ENCODE results near the gene POMT2.

The POMT2 gene

DNA sequence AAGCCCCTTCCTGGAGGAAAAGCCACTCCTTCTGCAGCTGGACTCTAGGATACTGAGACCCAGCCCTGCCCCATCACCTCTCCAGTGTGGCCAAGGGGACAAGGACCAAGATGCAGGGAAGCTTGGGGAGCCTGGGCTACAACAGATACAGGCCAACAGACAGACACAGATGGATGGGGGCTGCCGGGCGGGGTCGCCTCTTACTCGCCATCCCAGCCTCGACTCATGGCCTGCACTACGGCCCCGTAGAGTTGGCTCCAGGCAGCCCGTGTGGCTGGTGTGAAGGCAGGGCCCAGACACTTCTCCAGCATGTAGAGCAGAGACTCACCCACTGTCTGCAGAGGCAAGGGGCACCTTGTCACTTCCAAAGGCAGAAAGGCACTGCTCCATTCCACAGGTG lies 54.3 kb downstream of the POMT2 start:
- peaks cover 0 to 41% of the 10 kb centered on the region in 2 donors for H3K27me3 ChIP-seq
- H3K4me1 ChIP-seq: peaks cover 0 to 6% (median 0%) of the 10 kb centered on the region in 4 donors
- peaks cover 0 to 14% (median 11%) of the 10 kb centered on the region in 3 donors for H3K9me3 ChIP-seq
- TF ChIP-seq, protein P1, sequence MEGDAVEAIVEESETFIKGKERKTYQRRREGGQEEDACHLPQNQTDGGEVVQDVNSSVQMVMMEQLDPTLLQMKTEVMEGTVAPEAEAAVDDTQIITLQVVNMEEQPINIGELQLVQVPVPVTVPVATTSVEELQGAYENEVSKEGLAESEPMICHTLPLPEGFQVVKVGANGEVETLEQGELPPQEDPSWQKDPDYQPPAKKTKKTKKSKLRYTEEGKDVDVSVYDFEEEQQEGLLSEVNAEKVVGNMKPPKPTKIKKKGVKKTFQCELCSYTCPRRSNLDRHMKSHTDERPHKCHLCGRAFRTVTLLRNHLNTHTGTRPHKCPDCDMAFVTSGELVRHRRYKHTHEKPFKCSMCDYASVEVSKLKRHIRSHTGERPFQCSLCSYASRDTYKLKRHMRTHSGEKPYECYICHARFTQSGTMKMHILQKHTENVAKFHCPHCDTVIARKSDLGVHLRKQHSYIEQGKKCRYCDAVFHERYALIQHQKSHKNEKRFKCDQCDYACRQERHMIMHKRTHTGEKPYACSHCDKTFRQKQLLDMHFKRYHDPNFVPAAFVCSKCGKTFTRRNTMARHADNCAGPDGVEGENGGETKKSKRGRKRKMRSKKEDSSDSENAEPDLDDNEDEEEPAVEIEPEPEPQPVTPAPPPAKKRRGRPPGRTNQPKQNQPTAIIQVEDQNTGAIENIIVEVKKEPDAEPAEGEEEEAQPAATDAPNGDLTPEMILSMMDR (IDR thresholded peaks at IDR 0.05): no peak
- intact Hi-C loops (cut with DNase I; ENCODE audit: low total_unique reads): no loop called here
- no peaks in the 10 kb centered on the region for H3K36me3 ChIP-seq
- no peak for DNase-seq
- H3K27ac ChIP-seq: no peak overlapping the region
- H3K4me3 ChIP-seq: no peak overlapping the region

DNA sequence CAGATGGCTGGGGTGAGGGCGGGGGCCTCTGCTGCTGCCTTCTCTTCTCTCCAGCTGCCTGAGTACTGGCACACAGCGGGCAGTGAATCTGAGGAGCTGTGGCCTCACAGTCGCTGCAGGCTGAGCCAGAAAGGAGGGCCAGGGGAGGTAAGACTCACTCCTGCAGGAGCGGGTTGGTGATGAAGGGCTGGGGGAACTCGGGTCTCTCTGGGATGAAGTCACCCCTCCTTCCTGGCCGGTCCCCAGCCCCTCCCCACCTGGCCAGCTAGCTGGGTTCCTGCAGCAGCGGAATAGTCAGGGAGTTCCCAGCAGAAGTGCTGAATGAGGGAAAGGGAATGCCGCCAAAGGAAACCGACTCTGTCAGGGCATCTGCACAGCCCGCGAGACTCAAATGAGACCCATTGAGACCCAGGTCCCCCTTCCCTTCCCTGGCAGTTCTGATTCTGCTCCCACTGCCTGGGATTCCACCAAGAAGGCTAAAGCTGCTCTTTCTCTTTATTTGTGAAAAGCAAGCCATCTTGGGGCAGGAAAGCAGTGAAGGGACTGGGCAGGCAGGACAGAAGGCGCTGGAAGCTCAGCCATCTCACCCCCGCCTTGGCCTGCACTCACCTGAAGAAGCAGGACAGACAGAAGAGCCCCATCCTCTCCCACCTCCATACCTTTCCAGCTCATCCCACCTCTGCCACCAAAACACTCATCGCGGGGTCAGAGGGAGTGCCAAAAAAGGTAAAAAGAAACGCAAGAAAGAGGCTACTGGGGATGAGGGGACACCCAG lies 54.9 kb downstream of the POMT2 start:
- no peak overlapping the region for H3K27ac ChIP-seq
- DNase-seq: no peak

GRCh38 chr14:77265187-77265515 lies 55.5 kb downstream of the POMT2 start:
- no peaks in the 10 kb centered on the region for H3K36me3 ChIP-seq
- intact Hi-C loops (cut with DNase I; ENCODE audit: low total_unique reads): no loop called here
- TF ChIP-seq, protein P1 (IDR thresholded peaks at IDR 0.05): no peak

More for the DNA sequence above, 54.9 kb downstream of the POMT2 start:
- H3K9me3 ChIP-seq: peaks cover 0 to 14% (median 11%) of the 10 kb centered on the region in 3 donors
- intact Hi-C loops (cut with DNase I; ENCODE audit: low total_unique reads): no loop called here
- H3K27me3 ChIP-seq: peaks cover 0 to 35% of the 10 kb centered on the region in 2 donors
- H3K4me1 ChIP-seq: peaks cover 0 to under 1% (median 0%) of the 10 kb centered on the region in 4 donors
- H3K36me3 ChIP-seq: no peaks in the 10 kb centered on the region
- TF ChIP-seq, protein P1 (IDR thresholded peaks at IDR 0.05): no peak
- H3K4me3 ChIP-seq: no peak overlapping the region

GRCh38 chr14:77264466-77265186 lies 56.1 kb downstream of the POMT2 start:
- no peaks in the 10 kb centered on the region for H3K36me3 ChIP-seq
- TF ChIP-seq, protein P1 (IDR thresholded peaks at IDR 0.05): no peak
- H3K27me3 ChIP-seq: peaks cover 0 to 35% of the 10 kb centered on the region in 2 donors
- H3K27ac ChIP-seq: no peak overlapping the region
- H3K4me1 ChIP-seq: no peaks in the 10 kb centered on the region
- intact Hi-C loops (cut with DNase I; ENCODE audit: low total_unique reads): no loop called here
- no peak overlapping the region for H3K4me3 ChIP-seq
- no peak for DNase-seq
- peaks cover 0 to 14% (median 11%) of the 10 kb centered on the region in 3 donors for H3K9me3 ChIP-seq

More at GRCh38 chr14:77265187-77265515, 55.5 kb downstream of the POMT2 start:
- DNase-seq: no peak
- no peaks in the 10 kb centered on the region for H3K4me1 ChIP-seq
- H3K27ac ChIP-seq: no peak overlapping the region
- peaks cover 0 to 33% of the 10 kb centered on the region in 2 donors for H3K27me3 ChIP-seq
- peaks cover 0 to 14% (median 11%) of the 10 kb centered on the region in 3 donors for H3K9me3 ChIP-seq
- no peak overlapping the region for H3K4me3 ChIP-seq

- TF ChIP-seq, protein P1 (IDR thresholded peaks at IDR 0.05): no peak
- intact Hi-C loops (cut with DNase I; ENCODE audit: low total_unique reads): no loop called here
- H3K36me3 ChIP-seq: no peaks in the 10 kb centered on the region
- no peaks in the 10 kb centered on the region for H3K9me3 ChIP-seq
- DNase-seq: no peak
- H3K4me1 ChIP-seq: no peaks in the 10 kb centered on the region
- H3K27me3 ChIP-seq: peaks cover 0 to 51% of the 10 kb centered on the region in 2 donors
- no peak overlapping the region for H3K4me3 ChIP-seq
- no peak overlapping the region for H3K27ac ChIP-seq
Measured at GRCh38 chr14:77260631-77261030, 60.1 kb downstream of the POMT2 start.
